ENCODE data around the gene ABR. TPM values are rescaled to one million over a fixed set of nuclear protein-coding genes. Genes with fewer than 3 reads are reported as not detected.

Gene ABR
- total and polyA plus RNA-seq, 2 donors from 2014 or later = 18.7 to 116 TPM

DNA sequence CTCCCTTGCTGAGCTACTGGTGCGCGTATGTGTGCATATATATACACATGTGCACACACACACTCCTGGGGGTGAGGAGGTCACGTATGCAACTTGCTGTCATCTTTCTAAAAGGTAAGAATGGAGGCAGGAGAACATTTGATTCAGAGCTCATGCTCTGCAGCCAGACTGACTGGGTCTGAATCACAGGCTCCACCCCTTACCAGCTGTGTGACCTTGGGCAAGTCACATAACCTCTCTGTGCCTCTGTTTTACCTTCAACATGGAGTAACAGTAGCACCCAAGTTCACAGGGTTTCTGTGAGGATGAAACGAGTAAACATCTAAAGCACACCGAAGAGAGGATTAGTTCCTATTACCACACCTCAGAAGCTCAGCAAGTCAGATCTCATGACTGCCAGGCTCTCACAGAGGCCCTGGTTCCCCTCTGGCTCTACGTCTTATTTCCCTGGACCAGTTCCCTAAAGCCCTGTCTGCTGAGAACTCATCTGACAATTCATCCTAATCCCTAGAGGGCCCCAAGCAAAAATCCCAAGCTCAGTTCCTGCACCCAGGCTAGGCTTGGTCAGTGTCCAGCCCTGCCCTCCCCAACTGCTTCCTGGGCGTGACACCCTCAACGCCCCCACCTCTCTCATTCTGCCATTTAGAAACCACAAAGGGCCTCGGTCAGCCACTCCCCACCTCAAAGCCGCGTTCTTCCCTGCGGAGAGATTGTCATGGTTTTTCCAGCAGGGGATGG lies 28.7 kb downstream of the ABR start:
- intact Hi-C loops (cut with DNase I) = no loop called here
- H3K9me3 ChIP-seq (ENCODE audit: control insufficient read depth in 2 of 3, insufficient read depth in 1 of 3, low read length in 3 of 3) = no peaks in the 10 kb centered on the region
- peaks cover 0 to 3% (median 0%) of the 10 kb centered on the region in 3 donors for H3K4me1 ChIP-seq (ENCODE audit: control insufficient read depth in 2 of 3, insufficient read depth in 2 of 3, low read depth in 1 of 3, low read length in 3 of 3)
- no peak for TF ChIP-seq CTCF (IDR thresholded peaks at IDR 0.05; ENCODE audit: borderline replicate concordance, extremely low read depth, insufficient read depth)
- no peak overlapping the region for H3K27ac ChIP-seq (ENCODE audit: low read depth in 2 of 2, low read length in 2 of 2)
- no peak for FAIRE-seq
- H3K9ac ChIP-seq (ENCODE audit: low read length in 3 of 3) = no peak overlapping the region
- H3K36me3 ChIP-seq (ENCODE audit: control insufficient read depth in 2 of 3, insufficient read depth in 3 of 3, low read length in 3 of 3) = no peaks in the 10 kb centered on the region
- no peak for DNase-seq
- no peak overlapping the region for H3K4me3 ChIP-seq (ENCODE audit: low read length in 3 of 3)
- H3K27me3 ChIP-seq (ENCODE audit: control insufficient read depth, insufficient read depth, low read length) = no peaks in the 10 kb centered on the region

GRCh38 chr17:1149869-1150268 lies 29.9 kb downstream of the ABR start:
- no peaks in the 10 kb centered on the region for H3K9me3 ChIP-seq (ENCODE audit: control insufficient read depth in 2 of 3, insufficient read depth in 1 of 3, low read length in 3 of 3)
- no peak overlapping the region for H3K4me3 ChIP-seq (ENCODE audit: low read length in 3 of 3)
- H3K9ac ChIP-seq (ENCODE audit: low read length in 3 of 3) = no peak overlapping the region
- intact Hi-C loops (cut with DNase I) = no loop called here
- H3K36me3 ChIP-seq (ENCODE audit: control insufficient read depth in 2 of 3, insufficient read depth in 3 of 3, low read length in 3 of 3) = no peaks in the 10 kb centered on the region
- FAIRE-seq (no peak), DNase-seq (no peak)
- TF ChIP-seq CTCF (IDR thresholded peaks at IDR 0.05; ENCODE audit: borderline replicate concordance, extremely low read depth, insufficient read depth) = no peak
- peaks cover 0 to 3% (median 0%) of the 10 kb centered on the region in 3 donors for H3K4me1 ChIP-seq (ENCODE audit: control insufficient read depth in 2 of 3, insufficient read depth in 2 of 3, low read depth in 1 of 3, low read length in 3 of 3)
- H3K27me3 ChIP-seq (ENCODE audit: control insufficient read depth, insufficient read depth, low read length) = no peaks in the 10 kb centered on the region
- H3K27ac ChIP-seq (ENCODE audit: low read depth in 2 of 2, low read length in 2 of 2) = no peak overlapping the region

GRCh38 chr17:1147664-1148063 lies 32.1 kb downstream of the ABR start:
- intact Hi-C loops (cut with DNase I) = no loop called here
- Histone ChIP-seq H3K9ac (ENCODE audit: low read length in 3 of 3) (no peak overlapping the region), H3K4me1 (ENCODE audit: control insufficient read depth in 2 of 3, insufficient read depth in 2 of 3, low read depth in 1 of 3, low read length in 3 of 3) (peaks cover 0 to 3% (median 0%) of the 10 kb centered on the region in 3 donors), H3K9me3 (ENCODE audit: control insufficient read depth in 2 of 3, insufficient read depth in 1 of 3, low read length in 3 of 3) (no peaks in the 10 kb centered on the region), H3K36me3 (ENCODE audit: control insufficient read depth in 2 of 3, insufficient read depth in 3 of 3, low read length in 3 of 3) (no peaks in the 10 kb centered on the region), H3K27ac (ENCODE audit: low read depth in 2 of 2, low read length in 2 of 2) (no peak overlapping the region), H3K27me3 (ENCODE audit: control insufficient read depth, insufficient read depth, low read length) (no peaks in the 10 kb centered on the region), H3K4me3 (ENCODE audit: low read length in 3 of 3) (no peak overlapping the region)
- DNase-seq = peak in 4 of 5 donors; percentile 83 to 91 (median 86)
- no peak for TF ChIP-seq CTCF (IDR thresholded peaks at IDR 0.05; ENCODE audit: borderline replicate concordance, extremely low read depth, insufficient read depth)
- FAIRE-seq = no peak
